GM12801 (cell line): Measurements from ENCODE around the gene CNTN1.

Source experiments
- CTCF ChIP-seq: IDR thresholded peaks from one replicate; pipeline ENCODE4 v1.5.1; 2011; ENCODE audit warnings: control low read depth; ENCODE audit not compliant: insufficient read length; ENCODE audit errors: extremely low read depth

Gene CNTN1

GRCh38 chr12:40827683-40828592 lies 135.7 kb downstream of the CNTN1 start:
- no peak for TF ChIP-seq CTCF

DNA sequence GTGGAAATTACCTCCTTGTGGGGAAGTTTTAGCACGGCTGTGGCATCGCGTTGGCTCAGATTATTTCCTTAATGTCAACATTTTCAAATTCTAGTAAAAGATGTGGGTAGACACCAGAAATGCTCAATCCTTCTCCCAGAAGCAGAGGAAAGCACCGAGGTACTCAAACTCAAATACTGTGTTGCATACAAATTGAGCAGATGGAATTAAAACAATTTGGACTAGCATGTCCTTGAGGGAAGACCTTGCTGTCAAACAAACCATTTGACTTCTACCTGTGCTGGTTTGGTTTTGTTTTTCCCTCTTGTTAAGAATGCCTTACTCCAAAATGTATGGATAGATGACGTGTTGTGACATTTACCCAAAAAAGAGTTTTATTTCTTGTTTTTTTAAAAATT lies 136.4 kb downstream of the CNTN1 start:
- TF ChIP-seq CTCF, result no peak

GRCh38 chr12:40829738-40830144 lies 137.5 kb downstream of the CNTN1 start:
- TF ChIP-seq CTCF, result no peak

DNA sequence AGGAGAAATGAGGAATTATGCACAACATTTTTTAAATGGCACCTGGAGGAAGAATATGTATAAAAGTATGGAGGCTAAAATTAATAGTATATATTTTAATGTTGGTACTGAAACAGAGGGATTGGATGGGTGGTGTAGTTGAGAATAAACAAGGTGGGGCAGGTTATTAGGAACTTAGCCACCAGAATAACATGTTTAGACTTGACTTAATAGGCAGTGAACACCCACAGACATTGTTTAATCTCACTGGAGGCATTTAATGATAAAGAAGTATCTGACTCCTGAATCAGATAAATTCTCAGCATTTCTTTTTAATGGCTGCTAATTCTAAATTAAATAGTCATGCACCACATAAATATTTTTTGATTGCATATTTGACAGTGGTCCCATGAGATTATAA lies 139.7 kb downstream of the CNTN1 start:
- no peak for TF ChIP-seq CTCF

DNA sequence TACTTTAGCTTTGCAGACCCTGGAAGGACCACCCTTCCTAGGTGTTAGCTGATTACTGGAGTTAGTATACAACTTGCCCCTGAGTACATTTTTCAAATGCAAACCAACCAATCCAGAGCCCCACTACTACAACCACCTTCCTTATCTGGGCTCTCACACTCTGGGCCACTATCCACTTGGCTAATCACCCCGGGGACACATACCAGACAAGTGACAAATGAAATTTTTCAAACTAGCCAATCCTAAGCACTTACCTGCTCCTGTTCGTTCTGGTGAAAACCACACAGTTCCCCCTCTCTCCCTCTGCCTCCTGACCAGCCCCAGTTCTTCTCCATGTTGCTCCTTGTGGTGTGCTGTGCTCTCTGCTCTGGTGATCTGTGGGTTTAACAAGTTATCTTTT lies 140.4 kb downstream of the CNTN1 start:
- no peak for TF ChIP-seq CTCF

- TF ChIP-seq CTCF, result no peak
These were observed 141.6 kb downstream of the CNTN1 start for GRCh38 chr12:40833818-40834217.

DNA sequence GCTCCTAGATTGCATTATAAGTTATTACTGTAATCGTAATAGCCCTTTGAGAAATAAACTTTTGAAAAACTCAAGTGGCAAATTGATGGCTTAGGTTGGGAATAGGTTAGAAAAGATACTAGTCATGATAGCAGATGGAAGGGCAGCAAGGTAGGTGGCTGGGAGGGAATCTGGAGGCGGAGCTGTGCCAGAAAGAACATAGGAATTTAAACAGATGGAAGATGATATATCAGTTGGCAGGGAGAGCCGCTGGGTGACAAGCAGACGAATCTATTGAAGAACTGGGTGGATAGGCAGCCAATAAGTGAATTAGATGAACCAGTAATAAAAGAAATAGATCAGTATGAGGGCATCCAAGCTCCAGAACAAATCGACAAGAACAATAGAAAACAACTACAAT lies 142.1 kb downstream of the CNTN1 start:
- no peak for TF ChIP-seq CTCF
